CMK (cell line): ENCODE results near the gene CHMP4B.
"Not testable (repeated sequence)": the region's sequence is repeated elsewhere in the genome, so short reads cannot be mapped to it uniquely, and the experiment has no call there.

Experiments used
- DNase-seq: peaks from one replicate; pipeline ENCODE4 v3.0.0-alpha.2; 2010; ENCODE audit warnings: low read depth

CHMP4B gene

DNA sequence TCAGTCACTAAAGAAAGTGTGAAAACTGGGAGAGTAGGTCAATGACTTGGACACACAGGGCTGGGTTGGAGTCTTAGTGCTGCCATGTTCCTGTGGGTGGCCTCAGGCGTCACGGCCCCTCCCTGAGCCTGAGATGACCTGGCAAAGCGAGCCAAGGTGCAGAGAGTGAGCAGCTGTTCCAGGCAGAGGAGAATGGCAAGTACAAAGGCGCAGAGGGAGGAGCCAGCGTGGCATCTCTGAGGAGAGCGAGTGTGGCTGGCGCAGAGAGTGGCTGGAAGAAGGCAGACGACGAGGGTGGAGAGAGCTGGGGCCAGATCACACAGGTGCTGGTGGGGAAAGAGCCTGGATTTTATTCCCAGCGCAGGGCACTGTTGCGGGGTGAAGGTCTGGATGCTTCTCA, 20.6 kb upstream of the CHMP4B start:
- no peak for DNase-seq

DNA sequence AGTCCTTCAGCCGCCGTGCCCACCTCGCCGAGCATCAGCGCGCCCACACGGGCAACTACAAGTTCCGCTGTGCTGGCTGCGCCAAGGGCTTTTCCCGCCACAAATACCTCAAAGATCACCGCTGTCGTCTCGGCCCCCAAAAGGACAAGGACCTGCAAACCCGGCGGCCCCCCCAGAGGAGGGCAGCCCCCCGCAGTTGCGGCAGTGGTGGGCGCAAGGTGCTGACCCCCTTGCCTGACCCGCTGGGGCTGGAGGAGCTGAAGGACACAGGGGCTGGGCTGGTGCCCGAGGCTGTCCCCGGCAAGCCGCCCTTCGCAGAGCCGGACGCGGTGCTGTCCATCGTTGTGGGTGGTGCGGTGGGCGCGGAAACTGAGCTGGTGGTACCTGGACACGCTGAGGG, 20.1 kb upstream of the CHMP4B start:
- DNase-seq = no peak

DNA sequence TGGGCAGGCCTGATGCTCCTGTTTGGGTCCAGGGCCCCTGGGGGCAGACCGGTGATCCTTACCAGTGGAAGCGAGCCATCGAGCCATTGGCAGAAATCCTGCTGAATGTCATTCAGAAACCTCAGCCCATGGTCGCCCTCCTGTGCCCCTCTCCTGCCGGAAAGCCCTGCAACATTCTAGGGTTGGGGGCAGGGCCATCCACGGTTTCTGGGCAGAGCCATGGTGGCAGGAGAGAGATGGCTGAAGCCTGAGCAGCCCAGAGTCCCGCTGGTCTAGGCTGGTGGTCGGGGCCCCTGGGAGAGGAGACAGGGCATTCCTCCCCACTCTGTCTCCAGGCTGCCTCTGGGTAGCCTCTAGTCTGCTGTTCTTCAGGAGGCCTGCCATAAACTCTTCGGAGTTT, 19.6 kb upstream of the CHMP4B start:
- no peak for DNase-seq

DNA sequence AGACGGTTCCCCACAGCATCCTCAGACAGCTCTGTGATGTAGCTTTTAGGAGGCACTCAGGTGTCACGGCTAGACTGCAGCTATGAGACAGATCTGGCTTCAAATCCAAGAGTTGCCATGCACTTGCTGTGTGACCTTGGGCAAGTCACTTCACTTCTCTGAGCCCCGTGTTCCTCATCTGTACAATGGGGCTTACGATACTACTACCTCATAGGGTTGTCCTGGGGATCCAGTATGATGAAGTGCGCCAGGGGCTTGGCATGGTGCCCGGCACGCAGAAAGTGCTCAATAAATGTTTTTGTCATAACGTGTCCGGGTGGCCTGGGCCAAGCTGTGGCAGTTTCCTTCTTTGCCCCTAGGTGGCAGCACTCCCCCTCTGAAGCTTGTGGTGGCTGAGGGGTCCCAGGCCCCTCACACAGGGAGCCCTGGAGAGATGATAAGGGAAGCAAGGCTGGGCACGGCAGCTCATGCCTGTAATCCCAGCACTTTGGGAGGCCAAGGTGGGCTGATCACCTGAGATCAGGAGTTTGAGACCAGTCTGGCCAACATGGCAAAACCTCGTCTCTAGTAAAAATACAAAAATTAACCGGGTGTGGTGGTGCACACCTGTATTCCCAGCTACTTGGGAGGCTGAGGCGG, 19.1 kb upstream of the CHMP4B start:
- DNase-seq = no peak

DNA sequence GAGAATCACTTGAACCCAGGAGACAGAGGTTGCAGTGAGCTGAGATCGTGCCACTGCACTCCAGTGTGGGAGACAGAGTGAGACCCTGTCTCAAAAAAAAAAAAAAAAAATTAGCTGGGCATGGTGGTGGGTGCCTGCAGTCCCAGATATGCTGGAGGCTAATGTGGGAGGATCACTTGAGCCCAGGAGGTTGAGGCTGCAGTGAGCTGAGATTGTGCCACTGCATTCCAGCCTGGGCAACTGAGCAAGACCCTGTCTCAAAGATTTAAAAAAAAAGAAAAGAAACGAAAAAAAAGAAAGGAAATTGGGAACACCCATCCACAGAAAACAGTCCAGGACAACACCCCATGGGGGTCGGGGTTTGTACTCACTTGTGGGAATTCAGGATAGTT, 18.6 kb upstream of the CHMP4B start:
- not testable (repeated sequence) for DNase-seq

DNA sequence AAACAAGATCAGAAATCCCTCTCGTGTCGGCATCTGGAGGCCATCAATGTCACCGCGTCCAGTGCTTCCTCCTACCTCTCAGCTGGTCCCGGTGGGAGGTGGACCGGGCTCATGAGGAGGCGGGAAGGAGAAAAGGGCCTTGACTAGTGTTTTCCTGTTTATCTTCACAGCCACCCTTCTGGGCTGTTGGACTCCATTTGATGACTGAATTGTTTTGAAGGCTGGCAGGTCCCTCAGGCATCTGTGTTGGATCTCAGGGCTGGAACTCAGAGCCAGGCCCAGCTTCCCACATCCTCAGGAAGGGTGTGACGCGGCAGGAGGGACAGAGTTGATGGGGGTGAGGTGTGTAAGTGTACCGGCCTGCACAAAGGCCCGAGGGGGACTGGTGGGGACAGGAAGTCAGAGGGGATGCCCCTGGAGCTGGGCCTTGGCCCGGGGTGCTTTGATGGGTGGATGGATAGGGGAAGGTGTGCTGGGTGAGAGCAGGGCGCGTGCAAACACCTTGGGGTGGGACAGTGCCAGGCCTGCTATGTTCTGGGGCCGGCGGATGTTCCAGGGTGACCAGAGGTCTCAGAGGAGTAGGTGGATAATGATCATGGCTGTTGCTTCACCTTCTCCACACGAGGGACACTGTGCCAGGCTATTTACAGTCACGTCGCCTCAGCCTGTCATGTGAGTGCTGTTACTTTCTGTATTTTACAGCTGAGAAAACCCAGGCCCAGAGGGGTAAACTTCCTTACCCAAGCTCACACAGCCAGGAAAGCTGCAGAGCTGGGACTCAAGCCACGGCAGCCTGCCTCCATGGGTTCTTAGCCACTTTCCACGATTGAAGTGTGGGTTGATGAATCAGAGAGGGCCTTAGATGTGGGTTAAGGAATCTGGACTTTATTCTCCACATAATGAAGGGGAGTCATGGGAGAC, 17.9 kb upstream of the CHMP4B start:
- DNase-seq = no peak

DNA sequence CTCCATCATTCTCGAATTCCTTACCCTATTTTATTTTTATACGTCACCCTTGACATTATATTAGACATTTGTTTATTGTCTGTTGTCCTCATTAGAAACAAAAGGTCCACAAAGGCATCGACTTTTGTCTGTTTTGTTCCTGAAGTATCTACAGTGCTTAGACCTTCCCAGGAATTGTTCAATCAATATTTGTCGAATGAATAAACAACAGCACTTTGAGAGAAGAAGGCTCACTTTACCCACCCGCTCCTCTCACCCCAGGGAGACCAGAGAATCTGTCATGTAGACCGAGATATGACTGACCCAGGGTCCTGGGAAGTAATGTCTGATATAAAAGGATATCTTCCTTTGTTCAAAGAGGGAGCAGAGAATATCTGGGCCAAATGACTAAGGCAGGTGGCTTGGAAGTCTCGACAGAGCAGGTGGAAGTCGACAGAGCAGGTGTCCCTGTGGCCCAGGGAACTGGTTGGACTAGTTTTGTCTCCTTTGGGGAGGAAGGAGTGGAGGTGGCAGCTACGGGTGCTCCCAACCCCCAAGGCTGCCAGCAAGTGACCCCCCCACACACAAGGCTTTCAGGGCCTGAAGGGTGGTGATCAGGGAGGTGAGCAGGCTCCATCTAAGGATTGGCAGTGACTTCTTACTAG, 14.8 kb upstream of the CHMP4B start:
- DNase-seq = no peak

DNA sequence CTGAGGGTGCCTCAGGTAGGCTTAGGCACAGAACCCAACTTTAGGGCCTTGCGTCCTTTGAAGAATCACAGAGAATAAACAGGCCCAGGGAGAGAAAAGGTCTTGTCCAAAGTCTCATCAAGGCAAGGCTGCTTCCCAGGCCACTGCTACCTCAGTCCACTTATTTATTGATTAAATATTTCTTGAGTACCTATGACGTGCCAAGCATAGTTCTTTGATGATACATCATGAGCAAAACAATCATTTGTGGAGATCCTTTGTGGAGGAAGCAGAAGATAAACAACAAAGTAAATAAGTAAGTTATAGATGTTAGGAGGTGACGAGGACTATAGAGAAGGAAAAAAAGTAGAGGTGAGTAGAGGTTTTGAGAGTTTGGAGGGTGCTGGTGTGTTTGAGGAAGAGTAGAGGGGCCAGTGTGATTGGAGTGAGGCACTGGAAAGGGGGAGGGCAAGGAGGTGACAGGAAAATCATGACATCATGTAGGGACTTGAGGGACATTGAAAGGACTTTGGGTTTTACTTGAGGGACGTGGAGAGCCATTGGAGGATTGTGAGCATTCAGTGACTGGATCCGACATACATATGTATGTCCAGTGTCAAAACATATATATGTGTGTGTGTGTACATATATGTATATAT, 14.1 kb upstream of the CHMP4B start:
- no peak for DNase-seq

DNA sequence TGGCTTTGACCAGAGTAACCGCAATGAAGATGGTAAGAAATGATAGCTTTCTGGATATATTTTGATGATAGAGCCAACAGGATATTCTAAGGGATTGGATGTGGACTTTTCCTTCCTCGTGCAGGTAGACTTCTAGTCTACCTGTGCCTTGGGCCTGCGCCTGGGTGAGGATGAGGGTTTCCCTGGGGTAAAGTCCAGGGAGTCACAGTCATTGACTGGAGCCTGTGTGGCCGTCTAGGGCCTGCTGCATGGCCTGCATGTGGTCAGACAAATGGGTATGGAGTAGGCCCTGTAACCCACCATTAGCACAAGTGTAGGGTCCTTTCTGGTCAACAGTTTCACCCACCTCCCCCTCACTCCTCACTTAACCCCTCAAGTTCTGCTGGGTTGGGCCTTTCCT, 12.7 kb upstream of the CHMP4B start:
- DNase-seq = no peak

DNA sequence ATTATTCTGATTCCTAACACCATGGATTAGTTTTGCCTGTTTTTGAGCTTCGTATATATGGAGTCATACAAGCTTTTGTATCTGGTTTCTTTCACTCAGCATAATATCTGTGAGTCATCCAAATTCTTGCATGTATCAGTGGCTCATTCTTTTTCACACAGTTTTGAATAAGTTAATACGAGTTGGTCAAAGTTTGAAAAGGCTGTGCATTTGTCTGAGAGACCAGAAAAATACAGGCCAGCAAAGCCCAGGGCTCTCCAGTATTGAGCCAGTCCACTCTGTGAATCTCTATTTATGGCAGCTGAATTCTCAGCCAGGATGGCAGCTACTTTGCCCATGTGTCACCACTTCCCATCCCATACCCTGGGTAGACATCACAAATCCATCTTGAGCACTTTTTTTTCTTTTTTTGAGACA, 7.2 kb upstream of the CHMP4B start:
- no peak for DNase-seq

DNA sequence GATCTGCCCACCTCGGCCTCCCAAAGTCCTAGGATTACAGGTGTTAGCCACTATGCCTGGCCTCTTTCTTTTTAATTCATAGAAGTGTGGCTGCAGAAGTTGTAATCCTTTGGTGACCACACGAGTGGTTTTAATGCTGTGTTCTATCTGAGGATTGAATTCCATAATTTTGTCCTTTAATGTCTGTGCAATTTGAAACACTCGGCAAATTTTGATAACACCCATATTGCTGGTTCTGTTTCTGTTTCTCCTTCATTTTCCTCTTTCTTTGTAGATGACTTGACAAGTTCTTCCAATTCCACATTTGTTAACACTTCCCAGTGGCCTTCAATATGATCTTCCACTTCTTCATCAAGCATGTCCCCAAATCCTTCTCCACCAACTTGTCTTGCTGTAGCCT, 2.8 kb upstream of the CHMP4B start:
- no peak for DNase-seq

DNA sequence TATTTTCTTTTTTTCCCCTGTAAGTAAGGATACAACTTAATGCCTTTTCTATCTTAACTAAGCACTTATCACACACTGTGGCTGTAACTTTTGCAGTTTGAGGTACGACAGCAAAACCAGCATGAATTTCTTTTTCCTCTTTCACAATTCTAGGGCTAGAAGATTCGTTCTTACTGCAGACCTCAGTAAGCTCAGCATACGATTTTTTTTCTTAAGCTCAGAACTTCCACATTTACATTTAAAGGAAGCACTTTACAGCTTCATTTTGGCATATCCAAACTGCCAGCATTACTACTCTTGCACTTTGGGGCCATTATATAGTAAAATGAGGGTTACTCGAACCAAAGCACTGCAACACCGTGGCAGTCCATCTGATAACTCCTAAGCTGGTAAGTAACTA, 889 bp upstream of the CHMP4B start:
- no peak for DNase-seq

DNA sequence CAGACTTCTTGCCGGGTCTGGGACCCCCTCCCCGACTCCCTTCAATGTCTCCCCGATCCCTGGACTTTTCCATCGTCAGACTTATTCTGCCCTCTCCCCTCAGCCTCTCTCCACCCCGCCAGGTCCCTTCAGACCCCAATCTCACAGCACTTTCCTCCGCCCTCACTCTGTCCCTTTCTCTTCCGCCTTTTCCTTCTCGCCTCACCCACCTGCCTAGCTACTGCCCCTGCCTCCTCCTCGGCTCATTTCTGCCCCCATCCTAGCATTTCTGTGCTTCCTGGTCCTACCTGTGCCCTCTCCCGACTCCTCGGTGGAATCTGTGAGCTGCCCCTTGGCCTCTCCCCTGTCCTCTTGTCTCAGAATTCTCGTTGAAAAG, 616 bp downstream of the CHMP4B start:
- DNase-seq = no peak

DNA sequence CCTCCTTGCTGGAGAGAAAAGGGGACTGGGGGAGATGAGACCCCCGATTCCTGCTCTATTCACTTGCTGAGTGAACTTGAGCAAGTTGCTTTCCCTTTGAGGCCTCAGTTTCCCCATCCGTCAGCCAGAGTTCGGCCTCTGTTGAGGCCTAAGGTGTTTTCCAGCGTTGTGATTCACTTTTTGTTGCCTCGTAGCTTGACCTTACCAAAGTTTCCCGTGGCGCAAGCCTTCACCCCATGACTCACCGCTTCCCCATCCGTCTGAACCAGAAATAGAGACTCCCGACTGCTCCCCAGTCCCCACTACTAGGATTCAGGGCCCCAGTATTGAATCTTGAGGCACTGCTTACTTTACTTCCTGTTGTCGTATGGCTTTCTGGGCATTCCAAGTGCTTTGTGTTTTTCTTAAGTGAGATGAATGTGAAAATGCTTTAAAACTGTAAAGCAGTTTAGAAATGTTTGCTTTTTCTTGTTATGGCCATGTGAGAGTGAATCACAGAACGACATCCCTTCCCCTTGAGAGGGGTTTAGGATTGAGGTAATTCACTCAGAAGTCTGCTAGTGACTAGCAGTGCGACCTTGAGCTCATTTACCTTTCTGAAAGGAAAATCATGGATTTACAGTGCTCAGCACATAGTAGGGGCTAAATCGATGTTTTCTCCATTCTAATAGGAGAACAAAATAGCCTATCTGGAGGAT, 1.2 kb downstream of the CHMP4B start:
- no peak for DNase-seq

DNA sequence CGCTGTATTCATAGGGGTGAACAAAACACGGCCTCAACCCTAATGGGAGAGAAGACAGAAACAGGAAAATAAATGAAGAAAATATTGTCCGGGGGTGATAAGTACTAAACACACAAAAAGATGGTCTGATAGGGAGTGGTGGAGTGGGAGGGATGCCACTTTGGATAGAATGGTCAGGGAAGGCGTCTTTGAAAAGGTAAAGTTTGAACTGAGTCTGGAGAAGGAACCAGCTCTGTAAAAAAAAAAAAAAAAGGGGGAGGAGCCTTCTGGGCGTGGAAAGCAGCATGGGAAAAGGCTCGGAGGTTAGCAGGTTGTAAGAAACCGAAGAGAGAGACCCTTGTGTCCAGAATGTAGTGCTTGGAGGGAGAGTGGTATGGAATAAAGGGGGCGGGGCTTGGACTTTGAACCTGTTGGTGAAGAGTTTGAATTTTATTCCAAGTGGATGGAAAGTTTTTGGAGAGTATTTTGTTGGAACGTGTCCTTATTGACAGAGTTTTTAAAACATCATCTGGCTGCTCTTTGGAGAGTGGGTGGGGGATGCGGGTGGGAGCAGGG, 1.8 kb downstream of the CHMP4B start:
- DNase-seq = no peak

DNA sequence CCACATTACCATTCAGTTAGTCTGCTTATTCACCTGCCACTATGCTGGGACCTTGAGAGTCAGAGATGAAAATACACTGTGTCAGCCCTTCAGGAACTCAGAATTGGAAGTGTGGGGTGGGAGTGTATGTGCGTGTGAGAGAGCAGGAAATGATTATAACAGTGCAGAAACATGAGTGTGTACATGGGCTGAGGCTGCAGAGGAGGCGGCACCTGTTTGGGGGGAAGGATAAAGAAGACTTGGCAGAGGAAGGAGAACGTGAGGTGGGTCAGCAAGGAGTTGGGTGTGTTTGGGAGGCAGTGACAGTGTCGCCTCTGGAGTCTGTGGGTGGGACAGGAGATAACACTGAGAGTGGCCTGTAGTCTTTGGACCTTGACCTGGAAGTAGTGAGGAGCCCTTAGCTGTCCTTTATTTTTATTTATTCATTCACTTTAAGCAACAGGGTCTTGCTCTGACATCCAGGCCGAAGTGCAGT, 3.1 kb downstream of the CHMP4B start:
- no peak for DNase-seq

DNA sequence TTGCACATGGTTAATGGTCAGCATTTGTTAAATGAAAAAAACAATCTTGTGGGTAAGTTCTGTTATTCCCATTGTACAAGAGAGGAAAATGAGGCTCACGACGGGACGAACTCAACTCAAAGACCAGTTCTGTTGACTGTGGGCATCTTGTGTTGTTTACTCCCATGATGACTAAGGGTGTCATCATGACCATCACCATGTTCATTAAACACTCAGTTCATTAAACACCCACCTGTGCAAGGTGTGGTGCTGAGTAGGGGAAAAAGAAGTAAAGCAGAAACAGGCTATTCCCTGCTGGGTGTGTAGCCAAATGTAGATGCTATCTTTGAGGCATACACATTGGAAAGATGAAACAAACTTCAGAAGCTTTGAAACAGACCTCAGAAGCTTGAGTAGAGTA, 4.5 kb downstream of the CHMP4B start:
- DNase-seq = no peak

DNA sequence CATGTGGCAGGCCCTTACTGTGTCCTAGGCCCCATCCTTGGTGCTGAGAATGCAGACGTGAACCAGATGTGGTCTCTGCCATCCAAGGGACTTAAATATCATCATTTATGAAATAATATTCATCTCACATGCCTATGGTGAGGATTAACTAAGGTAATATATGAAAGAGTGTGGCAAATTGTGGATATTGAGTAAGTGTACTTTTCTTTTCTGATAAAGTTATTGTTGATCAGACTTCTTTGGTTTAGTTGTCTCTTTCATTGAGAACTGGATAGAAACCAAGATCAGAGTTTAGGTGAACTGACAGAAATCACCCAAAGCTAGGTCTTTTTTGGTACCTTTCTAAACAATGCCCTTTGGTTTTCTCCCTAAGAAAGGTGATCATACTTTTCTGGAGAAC, 5.0 kb downstream of the CHMP4B start:
- DNase-seq = no peak

DNA sequence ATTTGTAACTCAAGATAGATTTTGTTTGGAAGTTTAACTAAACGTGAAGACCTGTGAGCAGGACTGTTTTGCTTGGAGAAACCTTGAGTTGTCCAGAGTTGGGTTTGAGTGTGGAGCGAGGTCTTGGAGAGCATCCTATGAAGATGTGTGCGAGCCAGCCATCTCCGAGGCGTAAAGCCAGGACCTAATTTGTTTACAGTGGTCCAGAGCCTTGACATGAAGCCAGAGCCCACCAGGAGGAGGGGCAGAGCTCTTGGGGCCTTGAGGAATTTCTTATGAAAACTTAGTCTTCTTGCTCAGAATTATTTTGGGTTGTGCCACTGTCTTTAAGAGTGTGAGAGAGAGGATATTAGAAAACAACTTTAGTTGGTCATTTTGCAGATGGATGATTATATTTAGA, 6.3 kb downstream of the CHMP4B start:
- no peak for DNase-seq

DNA sequence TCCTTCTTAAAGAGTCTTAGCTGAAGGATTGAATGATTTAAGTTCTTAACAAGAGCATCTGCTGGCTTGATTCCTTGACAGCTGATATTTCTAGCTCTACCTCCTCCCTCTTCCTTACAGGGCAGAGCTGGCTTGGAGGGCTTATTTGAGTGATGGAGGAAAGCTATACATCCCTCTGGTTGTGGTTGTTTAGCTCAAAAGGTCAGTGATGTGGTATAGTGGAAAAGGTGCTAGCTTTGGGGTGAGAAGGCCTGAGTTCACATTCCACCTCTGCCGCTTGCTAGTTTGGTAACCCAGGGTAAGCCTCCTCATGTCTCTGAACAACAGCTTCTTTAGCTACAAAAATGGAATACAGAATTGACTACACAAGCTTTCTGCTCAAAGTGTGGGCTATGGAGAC, 8.3 kb downstream of the CHMP4B start:
- no peak for DNase-seq

DNA sequence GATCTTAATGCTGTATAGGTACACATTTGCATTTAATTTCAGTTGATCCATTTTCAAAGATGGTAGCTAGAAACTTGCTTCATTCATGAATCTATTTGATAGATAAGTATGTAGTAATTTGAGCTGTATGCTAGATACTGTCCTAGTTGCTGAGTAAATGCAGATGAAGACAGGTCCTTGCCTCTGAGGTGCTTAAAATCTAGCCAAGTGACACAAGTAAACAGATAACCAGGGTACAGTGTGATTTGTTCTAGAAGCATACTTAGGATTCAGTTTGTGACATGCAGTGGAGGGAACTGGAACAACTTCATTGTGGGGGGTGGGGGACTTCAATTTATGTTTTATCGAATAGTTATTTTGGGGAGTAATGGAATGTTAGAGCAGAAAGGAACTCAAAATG, 9.2 kb downstream of the CHMP4B start:
- DNase-seq = no peak
